K562 (cell line): Measurements from ENCODE around the gene GABRR3. TPM values are rescaled to one million over a fixed set of nuclear protein-coding genes. Genes with fewer than 3 reads are reported as not detected.

ENCODE experiments used
- ATAC-seq: fragments of 200-7000 bp; cut with Tn5 transposase; 3 replicates; pipeline ENCODE4 v1.9.1; 2020; ENCODE audit warnings: moderate library complexity
- BruUV-seq: library from RNA; stranded (reverse); fragments of 400-500 nt; replicated peaks from 2 replicates; lab custom pipeline; 2021; lab: Mats Ljungman, UMichigan
- CTCF ChIA-PET: fragments of 300-600 bp; formaldehyde crosslinking; extraction: SDS; loops from one replicate; lab custom pipeline; 2021; ENCODE audit warnings: low intra/inter-chr PET ratio; lab: Yijun Ruan, JAX
- POLR2A ChIA-PET: fragments of 300-600, 350-650 bp; sonication (Branson Sonifier 250); formaldehyde crosslinking; extraction: SDS; loops from one replicate; lab custom pipeline; 2021; ENCODE audit warnings: antibody characterized with exemption, inconsistent platforms; lab: Yijun Ruan, JAX
- DNase-seq, 4 experiments: peaks; one replicate each; pipeline versions ENCODE4 v3.0.0 to v3.0.0-alpha.2; 2011 to 2018; ENCODE audit warnings: low spot score in 3 of 4, mixed read lengths in 3 of 4; ENCODE audit errors: extremely low read depth in 1 of 4
- FAIRE-seq: peaks from 2 replicates; lab custom pipeline; 2011; peaks lifted over from hg19 to GRCh38; lab: Jason Lieb, UNC
- H2AFZ ChIP-seq: 2 replicates; pipeline ENCODE4 v1.6.0; 2011; ENCODE audit warnings: low read depth, low read length, control low read depth, inconsistent platforms
- H3K27ac ChIP-seq: fragments of 200-600 bp; 3 replicates; pipeline ENCODE4 v1.8.0; 2011; ENCODE audit warnings: low read depth, mild to moderate bottlenecking, control low read depth, inconsistent platforms, low read length, moderate library complexity, mixed read lengths; ENCODE audit errors: extremely low read depth
- H3K27me3 ChIP-seq, 2 experiments: fragments of 300-600 bp in 1 of 2; 2 replicates in 1 of 2; 3 replicates in 1 of 2; pipeline versions ENCODE4 v1.6.0 to v1.8.0; 2011; ENCODE audit warnings: inconsistent platforms in 2 of 2, low read length in 2 of 2, mild to moderate bottlenecking in 1 of 2, mixed read lengths in 1 of 2, moderate library complexity in 1 of 2; ENCODE audit not compliant: control insufficient read depth in 2 of 2, insufficient read depth in 2 of 2
- H3K36me3 ChIP-seq: fragments of 300-600 bp; 3 replicates; pipeline ENCODE4 v1.8.0; 2011; ENCODE audit warnings: mild to moderate bottlenecking, low read length, inconsistent platforms; ENCODE audit not compliant: control insufficient read depth, insufficient read depth
- H3K4me1 ChIP-seq, 2 experiments: fragments of 200-600 bp in 1 of 2; replicated peaks in 1 of 2; 2 replicates in 1 of 2; 3 replicates in 1 of 2; pipeline versions ENCODE4 v1.5.1 to v1.8.0; 2011; ENCODE audit warnings: inconsistent platforms in 2 of 2, low read length in 2 of 2, mild to moderate bottlenecking in 1 of 2, mixed read lengths in 1 of 2, moderate library complexity in 1 of 2; ENCODE audit not compliant: control insufficient read depth in 2 of 2, insufficient read depth in 2 of 2
- H3K4me2 ChIP-seq: 2 replicates; pipeline ENCODE4 v1.6.1; 2011; ENCODE audit warnings: low read length, control low read depth, inconsistent platforms, mixed read lengths; ENCODE audit not compliant: insufficient read depth
- H3K4me3 ChIP-seq: fragments of 200-600 bp; sonication (generic), shearing (Covaris generic); 2 replicates; pipeline ENCODE4 v1.5.1; 2016; ENCODE audit warnings: control low read depth, inconsistent platforms
- H3K79me2 ChIP-seq: fragments of 200-600 bp; 3 replicates; pipeline ENCODE4 v1.8.0; 2011; ENCODE audit warnings: low read length, inconsistent platforms; ENCODE audit not compliant: control insufficient read depth, insufficient read depth
- H3K9ac ChIP-seq, 2 experiments: 2 replicates each; pipeline versions ENCODE4 v1.6.0 to v1.6.1; 2011; ENCODE audit warnings: low read depth in 2 of 2, low read length in 2 of 2, control low read depth in 1 of 2, inconsistent platforms in 1 of 2, mild to moderate bottlenecking in 1 of 2, mixed read lengths in 1 of 2; ENCODE audit not compliant: insufficient read depth in 1 of 2
- H3K9me1 ChIP-seq: one replicate; pipeline ENCODE4 v1.6.0; 2011; ENCODE audit warnings: inconsistent platforms, mild to moderate bottlenecking, low read length, moderate library complexity; ENCODE audit not compliant: control insufficient read depth, insufficient read depth
- H3K9me3 ChIP-seq: replicated peaks from 2 replicates; pipeline ENCODE4 v1.5.1; 2011; ENCODE audit warnings: low read depth, low read length, inconsistent platforms; ENCODE audit not compliant: control insufficient read depth, insufficient read depth
- H4K20me1 ChIP-seq: replicated peaks from 2 replicates; pipeline ENCODE4 v1.6.1; 2011; ENCODE audit warnings: low read length, inconsistent platforms, mixed read lengths; ENCODE audit not compliant: control insufficient read depth, insufficient read depth
- MXI1 ChIP-seq: IDR thresholded peaks from 2 replicates; pipeline ENCODE4 v1.6.1; 2011; ENCODE audit warnings: low read depth, mild to moderate bottlenecking, improper control_type of control experiment, low read length
- SNIP1 ChIP-seq: fragments of 450-650 bp; IDR thresholded peaks from 2 replicates; pipeline ENCODE4 v1.7.1; 2017; ENCODE audit warnings: low read depth, mild to moderate bottlenecking
- SP1 ChIP-seq: sonication (generic); formaldehyde crosslinking; IDR thresholded peaks from 2 replicates; pipeline ENCODE4 v1.8.1; 2022; ENCODE audit warnings: mild to moderate bottlenecking, missing genetic modification reagents
- SRSF9 ChIP-seq: fragments of 200-400 bp; formaldehyde crosslinking; IDR thresholded peaks from 2 replicates; pipeline ENCODE4 v1.6.1; 2017; ENCODE audit warnings: low read depth, low read length, borderline replicate concordance
- TSHZ1 ChIP-seq: fragments of 250-450 bp; sonication (Bioruptor Pico); IDR thresholded peaks from 2 replicates; pipeline ENCODE4 v1.4.0; 2020; ENCODE audit warnings: mild to moderate bottlenecking, moderate library complexity
- ZBTB26 ChIP-seq: fragments of 450-650 bp; formaldehyde crosslinking; IDR thresholded peaks from 2 replicates; pipeline ENCODE4 v1.4.0; 2022; ENCODE audit warnings: missing genetic modification characterization
- ZBTB43 ChIP-seq: sonication (generic); formaldehyde crosslinking; IDR thresholded peaks from 2 replicates; pipeline ENCODE4 v1.8.0; 2023; ENCODE audit warnings: mild to moderate bottlenecking, missing genetic modification reagents
- ZFX ChIP-seq: sonication (generic); formaldehyde crosslinking; IDR thresholded peaks from 2 replicates; pipeline ENCODE4 v1.8.0; 2022; ENCODE audit warnings: mild to moderate bottlenecking, missing genetic modification reagents, moderate library complexity
- ZNF518B ChIP-seq: fragments of 250-450 bp; sonication (Bioruptor Pico); IDR thresholded peaks from 2 replicates; pipeline ENCODE4 v1.5.0; 2021; ENCODE audit warnings: mild to moderate bottlenecking, moderate library complexity
- ZNF655 ChIP-seq: fragments of 250-450 bp; sonication (Bioruptor Pico); IDR thresholded peaks from 2 replicates; pipeline ENCODE4 v1.5.0; 2021
- WGBS: fragments of 100-300 bp; shearing (Covaris generic); methylation state at CpG from one replicate; pipeline ENCODE4 v1.1.6; 2016; ENCODE audit warnings: low coverage, mixed read lengths; ENCODE audit not compliant: insufficient coverage; ENCODE audit errors: missing lambda C conversion rate; 5-methylcytosine and 5-hydroxymethylcytosine counted together
- in situ Hi-C: fragments of 300-500 bp; cut with MboI; formaldehyde crosslinking; loops from 4 replicates; pipeline ENCODE4 v1.15.0; 2018; ENCODE audit warnings: inconsistent platforms, mixed read lengths
- intact Hi-C: fragments of 100-400 bp; cut with micrococcal nuclease; formaldehyde crosslinking; loops from 2 replicates; pipeline ENCODE4 v1.14.2; 2022
- polyA plus RNA-seq, 8 experiments: library from polyadenylated mRNA; depleted of rRNA in 4 of 8; stranded (reverse) in 5 of 8; unstranded in 3 of 8; fragments of >200 nt; fragmentation: Nextera tagmentation in 2 of 8; fragmentation: Illumina TruSeq in 1 of 8; extraction: Ambion mirVana in 2 of 8; extraction: Trizol in 1 of 8; gene quantifications; 2 replicates each; pipeline versions ENCODE4 v1.2.1 to v1.2.3, GENCODE V29; 2011 to 2014; ENCODE audit warnings: inconsistent platforms in 1 of 8, missing spikeins in 1 of 8
- total RNA-seq, 7 experiments: library from RNA; depleted of rRNA in 6 of 7; stranded (reverse); fragments of >200 nt in 6 of 7; fragmentation: Illumina TruSeq in 2 of 7; extraction: Trizol in 2 of 7; gene quantifications; 2 replicates each; pipeline versions ENCODE4 v1.2.1 to v1.2.3, GENCODE V29; 2011 to 2021; ENCODE audit warnings: low replicate concordance in 1 of 7

Gene GABRR3
- total and polyA plus RNA-seq, 9 of the 15 experiments (the other 6 are each of a cell fraction or from before 2014, with no cell fraction given), result not detected

- no peak overlapping the region for H2AFZ ChIP-seq
- H3K4me1 ChIP-seq, result no peaks in the 10 kb centered on the region
- TF ChIP-seq SNIP1 (no peak), ZFX (no peak), ZNF518B (CRISPR knock-in tag) (no peak), SP1 (CRISPR knock-in tag) (no peak), SRSF9 (no peak), ZBTB43 (CRISPR knock-in tag) (no peak), MXI1 (no peak), TSHZ1 (CRISPR knock-in tag) (no peak), ZNF655 (CRISPR knock-in tag) (no peak), ZBTB26 (no peak)
- 0% methylated on average over 2 of the region's 2 CpGs for WGBS
- ChIA-PET POLR2A (interaction anchor here (0.6 kb wide), 1 partner anchor 20 kb away, joined by 3 read pairs; no protein-coding TSS in a partner anchor), CTCF (no interaction called here)
- in situ Hi-C loops, result no loop called here
- H3K9me3 ChIP-seq, result no peaks in the 10 kb centered on the region
- FAIRE-seq (no peak), ATAC-seq (no peak), DNase-seq (no peak)
- no peak overlapping the region for H3K4me2 ChIP-seq
- H3K27me3 ChIP-seq, result no peaks in the 10 kb centered on the region
- no peak overlapping the region for H3K9ac ChIP-seq
- H3K9me1 ChIP-seq, result no peaks in the 10 kb centered on the region
- no peaks in the 10 kb centered on the region for H3K79me2 ChIP-seq
- intact Hi-C loops, result no loop called here
- H3K36me3 ChIP-seq, result no peaks in the 10 kb centered on the region
- no peaks in the 10 kb centered on the region for H4K20me1 ChIP-seq
- H3K4me3 ChIP-seq, result no peak overlapping the region
- BruUV-seq, result no TSS peak
- no peak overlapping the region for H3K27ac ChIP-seq
Observed at GRCh38 chr3:97987306-97987705, 47.8 kb downstream of the GABRR3 start.
